Retinal pigment epithelial cell (primary cell): ENCODE measurements around the gene HADHB.
"Not testable (repeated sequence)": the region's sequence is repeated elsewhere in the genome, so short reads cannot be mapped to it uniquely, and the experiment has no call there.

Source experiments
- DNase-seq: peaks from one replicate; pipeline ENCODE4 v3.0.0-alpha.2; 2010; ENCODE audit warnings: low read depth
- H3K4me3 ChIP-seq: 2 replicates; pipeline ENCODE4 v1.5.1; 2011; ENCODE audit warnings: mild to moderate bottlenecking, low read length, control low read depth, moderate library complexity
- CTCF ChIP-seq: conservative IDR thresholded peaks from 2 replicates; pipeline ENCODE4 v1.5.1; 2011; ENCODE audit warnings: low read depth, low read length, control low read depth, inconsistent platforms

The HADHB gene

GRCh38 chr2:26330604-26331003 lies 85.9 kb downstream of the HADHB start:
- DNase-seq: no peak
- TF ChIP-seq CTCF: no peak
- no peak overlapping the region for H3K4me3 ChIP-seq

- not testable (repeated sequence) for DNase-seq, H3K4me3 ChIP-seq
Measured at GRCh38 chr2:26331321-26331720, 86.6 kb downstream of the HADHB start.

GRCh38 chr2:26333293-26333692 lies 88.6 kb downstream of the HADHB start:
- H3K4me3 ChIP-seq: no peak overlapping the region
- DNase-seq: no peak
- TF ChIP-seq CTCF: no peak

- no peak for TF ChIP-seq CTCF
- no peak for DNase-seq
- H3K4me3 ChIP-seq: no peak overlapping the region
Measured at GRCh38 chr2:26335231-26335630, 90.5 kb downstream of the HADHB start.

- DNase-seq: no peak
- no peak for TF ChIP-seq CTCF
- no peak overlapping the region for H3K4me3 ChIP-seq
Measured at GRCh38 chr2:26336719-26337118, 92.0 kb downstream of the HADHB start.

GRCh38 chr2:26337298-26337697 lies 92.6 kb downstream of the HADHB start:
- DNase-seq: no peak
- TF ChIP-seq CTCF: no peak
- H3K4me3 ChIP-seq: no peak overlapping the region
